ENCODE measurements around the gene POGLUT3.

DNA sequence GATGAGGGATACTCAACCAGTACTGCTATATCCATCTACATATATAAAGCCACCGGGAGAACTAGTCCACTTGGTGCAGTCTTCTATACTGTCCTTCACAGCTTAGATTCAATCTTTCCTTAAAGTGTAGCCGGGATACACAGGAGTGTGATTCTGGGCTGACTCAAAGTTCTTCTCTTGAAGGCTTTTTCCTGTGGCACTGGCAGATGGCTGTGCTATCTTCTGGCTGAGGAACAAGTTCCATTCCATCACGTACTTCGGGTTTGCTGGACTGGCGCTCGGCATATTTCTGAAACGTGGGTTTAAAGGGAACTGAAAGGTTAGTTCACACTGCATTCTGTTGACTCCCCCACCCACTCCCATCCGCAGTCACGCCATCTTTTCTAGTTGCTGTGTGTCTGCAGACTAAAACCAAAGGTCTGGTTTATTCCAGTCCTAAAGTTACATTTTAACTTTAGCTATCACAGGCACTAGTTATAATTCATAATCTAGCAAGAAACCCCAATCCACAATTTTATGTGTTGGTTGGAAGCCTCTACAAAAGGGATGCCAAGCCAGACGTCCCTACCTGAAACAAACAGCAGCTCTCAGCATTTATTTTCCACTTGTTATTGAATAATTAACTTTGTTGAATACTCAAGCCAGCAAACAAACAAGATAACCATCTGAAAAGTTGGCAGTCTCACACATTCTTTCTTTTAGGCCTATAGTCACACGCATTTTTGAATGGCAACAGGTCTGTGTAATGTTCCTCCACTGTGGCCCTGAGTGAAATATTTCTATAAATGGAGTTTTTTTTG is 23.3 kb downstream of the POGLUT3 start:
- TF ChIP-seq, protein P1, sequence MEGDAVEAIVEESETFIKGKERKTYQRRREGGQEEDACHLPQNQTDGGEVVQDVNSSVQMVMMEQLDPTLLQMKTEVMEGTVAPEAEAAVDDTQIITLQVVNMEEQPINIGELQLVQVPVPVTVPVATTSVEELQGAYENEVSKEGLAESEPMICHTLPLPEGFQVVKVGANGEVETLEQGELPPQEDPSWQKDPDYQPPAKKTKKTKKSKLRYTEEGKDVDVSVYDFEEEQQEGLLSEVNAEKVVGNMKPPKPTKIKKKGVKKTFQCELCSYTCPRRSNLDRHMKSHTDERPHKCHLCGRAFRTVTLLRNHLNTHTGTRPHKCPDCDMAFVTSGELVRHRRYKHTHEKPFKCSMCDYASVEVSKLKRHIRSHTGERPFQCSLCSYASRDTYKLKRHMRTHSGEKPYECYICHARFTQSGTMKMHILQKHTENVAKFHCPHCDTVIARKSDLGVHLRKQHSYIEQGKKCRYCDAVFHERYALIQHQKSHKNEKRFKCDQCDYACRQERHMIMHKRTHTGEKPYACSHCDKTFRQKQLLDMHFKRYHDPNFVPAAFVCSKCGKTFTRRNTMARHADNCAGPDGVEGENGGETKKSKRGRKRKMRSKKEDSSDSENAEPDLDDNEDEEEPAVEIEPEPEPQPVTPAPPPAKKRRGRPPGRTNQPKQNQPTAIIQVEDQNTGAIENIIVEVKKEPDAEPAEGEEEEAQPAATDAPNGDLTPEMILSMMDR (IDR thresholded peaks at IDR 0.05): no peak
- TF ChIP-seq POLR2A (IDR thresholded peaks at IDR 0.05): no peak

Measured in right lobe of liver (tissue), 4 donors.